ENCODE data around the gene ABCA12.

DNA sequence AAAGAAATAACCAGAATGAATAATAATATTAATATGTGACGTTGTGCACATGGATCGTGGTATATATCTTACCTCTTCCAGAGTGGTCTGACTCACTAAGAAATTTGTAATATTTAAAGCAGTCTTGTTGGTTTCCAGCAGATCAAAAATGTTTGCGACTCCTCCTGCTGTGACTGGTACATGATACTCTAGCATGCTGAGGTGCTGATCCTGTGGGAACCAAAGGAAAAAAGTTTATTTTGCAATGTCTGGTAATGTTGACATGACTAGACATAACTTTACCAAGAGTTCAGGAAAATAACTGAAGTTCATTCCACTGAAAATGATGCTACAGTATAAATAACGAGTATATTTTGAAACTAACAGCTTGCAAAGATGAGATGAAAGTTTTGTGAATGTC is 204.4 kb downstream of the ABCA12 start:
- TF ChIP-seq CTCF (conservative IDR thresholded peaks at IDR 0.05; ENCODE audit: low read length) (no peak), EZH2phosphoT487 (IDR thresholded peaks at IDR 0.05; ENCODE audit: borderline replicate concordance) (no peak)
